Osteoblast (primary cell): ENCODE measurements around the gene LHFPL3. TPM values are rescaled to one million over a fixed set of nuclear protein-coding genes. Genes with fewer than 3 reads are reported as not detected.

Experiments
- DNase-seq: peaks from one replicate; pipeline ENCODE4 v3.0.0; 2011; ENCODE audit warnings: low spot score, mixed read lengths; ENCODE audit not compliant: insufficient read length; ENCODE audit errors: missing footprints
- H2AFZ ChIP-seq: 2 replicates; pipeline ENCODE4 v1.6.0; 2011; ENCODE audit warnings: mild to moderate bottlenecking, low read length
- H3K27ac ChIP-seq: 2 replicates; pipeline ENCODE4 v1.5.1; 2011; ENCODE audit warnings: mild to moderate bottlenecking, low read depth, low read length, moderate library complexity
- H3K27me3 ChIP-seq: 2 replicates; pipeline ENCODE4 v1.6.0; 2012; ENCODE audit warnings: mild to moderate bottlenecking, control low read depth, inconsistent platforms, low read length, moderate library complexity; ENCODE audit not compliant: insufficient read depth
- H3K36me3 ChIP-seq: 2 replicates; pipeline ENCODE4 v1.5.1; 2011; ENCODE audit warnings: mild to moderate bottlenecking, low read length, control low read depth, moderate library complexity; ENCODE audit not compliant: insufficient read depth
- H3K4me1 ChIP-seq: 2 replicates; pipeline ENCODE4 v1.5.1; 2011; ENCODE audit warnings: mild to moderate bottlenecking, low read length, control low read depth, moderate library complexity; ENCODE audit not compliant: insufficient read depth
- H3K4me2 ChIP-seq: 2 replicates; pipeline ENCODE4 v1.6.0; 2011; ENCODE audit warnings: mild to moderate bottlenecking, low read length; ENCODE audit not compliant: insufficient read depth
- H3K4me3 ChIP-seq: fragments of 200-600 bp; sonication (generic); 3 replicates; pipeline ENCODE4 v1.5.1; 2012; ENCODE audit warnings: mild to moderate bottlenecking, low read length, inconsistent platforms; ENCODE audit not compliant: insufficient read depth
- H3K79me2 ChIP-seq: 2 replicates; pipeline ENCODE4 v1.6.0; 2012; ENCODE audit warnings: mild to moderate bottlenecking, low read length, control low read depth, inconsistent platforms; ENCODE audit not compliant: insufficient read depth
- H3K9me3 ChIP-seq: 2 replicates; pipeline ENCODE4 v1.5.1; 2011; ENCODE audit warnings: low read depth, low read length, control low read depth
- H4K20me1 ChIP-seq: 2 replicates; pipeline ENCODE4 v1.6.0; 2012; ENCODE audit warnings: mild to moderate bottlenecking, low read length, control low read depth; ENCODE audit not compliant: insufficient read depth
- total RNA-seq: library from RNA; depleted of rRNA; stranded (reverse); fragments of >200 nt; gene quantifications from 2 replicates; pipeline ENCODE4 v1.2.3, GENCODE V29; 2012
- TF ChIP-seq, protein P1 (sequence below): IDR thresholded peaks from 2 replicates; pipeline ENCODE4 v1.5.1; 2011; ENCODE audit warnings: mild to moderate bottlenecking, low read depth, low read length, moderate library complexity; ENCODE audit errors: extremely low read depth

The LHFPL3 gene
- total RNA-seq, 1 donor: not detected

DNA sequence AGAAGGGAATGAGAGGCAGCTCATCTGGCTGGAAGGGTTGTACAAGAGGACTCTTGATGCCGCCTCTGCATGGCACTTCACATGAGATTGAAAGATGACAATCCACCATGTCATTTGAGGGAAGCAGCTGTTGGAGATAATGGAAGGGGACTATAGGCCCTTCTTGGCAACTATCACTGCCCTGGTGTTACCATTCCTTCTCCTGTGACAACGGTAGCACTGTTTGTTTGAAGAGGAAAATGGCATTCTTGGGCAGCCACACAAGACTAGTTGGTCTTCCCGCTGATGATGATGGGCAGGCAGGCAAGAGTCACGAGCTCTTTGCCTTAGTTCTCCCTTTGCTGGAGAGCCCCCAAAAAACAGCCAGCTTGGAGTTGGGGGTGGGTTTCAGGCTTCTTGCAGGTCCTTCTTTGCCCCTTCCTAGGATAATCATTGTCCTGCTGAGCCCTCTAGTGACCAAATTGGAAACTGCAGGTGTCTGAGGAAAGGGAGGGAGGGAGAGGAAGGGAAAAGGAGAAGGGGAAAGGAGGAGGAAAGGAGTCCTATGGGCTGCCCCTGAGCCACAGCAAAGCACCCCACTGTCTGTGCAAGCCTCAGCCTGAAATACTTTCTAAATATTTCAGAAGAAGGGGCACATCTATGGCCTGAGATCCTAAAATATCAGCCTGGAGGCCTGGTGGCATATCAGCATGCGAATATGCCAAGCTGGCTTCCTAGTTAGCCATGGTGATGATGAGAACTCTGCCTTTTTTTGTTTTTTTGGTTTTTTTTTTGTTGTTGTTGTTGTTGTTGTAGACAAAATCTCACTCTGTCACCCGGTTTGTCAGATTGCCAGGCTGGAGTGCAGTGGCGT lies 520.0 kb downstream of the LHFPL3 start:
- no peaks in the 10 kb centered on the region for H3K79me2 ChIP-seq
- no peak overlapping the region for H3K4me2 ChIP-seq
- H4K20me1 ChIP-seq: no peaks in the 10 kb centered on the region
- H3K4me3 ChIP-seq: no peak overlapping the region
- TF ChIP-seq, protein P1, sequence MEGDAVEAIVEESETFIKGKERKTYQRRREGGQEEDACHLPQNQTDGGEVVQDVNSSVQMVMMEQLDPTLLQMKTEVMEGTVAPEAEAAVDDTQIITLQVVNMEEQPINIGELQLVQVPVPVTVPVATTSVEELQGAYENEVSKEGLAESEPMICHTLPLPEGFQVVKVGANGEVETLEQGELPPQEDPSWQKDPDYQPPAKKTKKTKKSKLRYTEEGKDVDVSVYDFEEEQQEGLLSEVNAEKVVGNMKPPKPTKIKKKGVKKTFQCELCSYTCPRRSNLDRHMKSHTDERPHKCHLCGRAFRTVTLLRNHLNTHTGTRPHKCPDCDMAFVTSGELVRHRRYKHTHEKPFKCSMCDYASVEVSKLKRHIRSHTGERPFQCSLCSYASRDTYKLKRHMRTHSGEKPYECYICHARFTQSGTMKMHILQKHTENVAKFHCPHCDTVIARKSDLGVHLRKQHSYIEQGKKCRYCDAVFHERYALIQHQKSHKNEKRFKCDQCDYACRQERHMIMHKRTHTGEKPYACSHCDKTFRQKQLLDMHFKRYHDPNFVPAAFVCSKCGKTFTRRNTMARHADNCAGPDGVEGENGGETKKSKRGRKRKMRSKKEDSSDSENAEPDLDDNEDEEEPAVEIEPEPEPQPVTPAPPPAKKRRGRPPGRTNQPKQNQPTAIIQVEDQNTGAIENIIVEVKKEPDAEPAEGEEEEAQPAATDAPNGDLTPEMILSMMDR: peak; percentile 86
- H2AFZ ChIP-seq: no peak overlapping the region
- H3K4me1 ChIP-seq: no peaks in the 10 kb centered on the region
- H3K36me3 ChIP-seq: no peaks in the 10 kb centered on the region
- no peak overlapping the region for H3K27ac ChIP-seq
- peak; percentile 65 for DNase-seq
- H3K9me3 ChIP-seq: no peaks in the 10 kb centered on the region
- peaks cover 9% of the 10 kb centered on the region for H3K27me3 ChIP-seq

DNA sequence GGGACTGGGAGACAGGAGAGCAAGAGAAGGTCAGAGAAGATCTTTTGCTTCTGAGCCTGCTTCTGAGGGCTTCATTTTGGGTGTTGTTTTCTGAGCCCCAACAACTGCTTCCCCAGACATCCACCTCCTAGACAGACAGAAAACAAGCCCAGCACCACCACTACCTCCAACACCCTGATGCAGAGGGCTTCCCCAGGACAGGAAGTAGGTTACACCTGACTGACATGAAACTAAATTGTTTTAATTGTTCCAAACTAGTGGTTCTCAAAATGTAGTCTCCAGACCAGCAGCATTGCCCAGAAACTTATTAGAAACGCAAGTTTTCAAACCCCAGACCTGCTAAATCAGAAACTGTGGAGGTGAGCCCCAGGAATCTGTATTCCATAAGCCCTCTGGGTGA lies 522.0 kb downstream of the LHFPL3 start:
- Histone ChIP-seq H3K4me2 (no peak overlapping the region), H2AFZ (no peak overlapping the region), H3K79me2 (no peaks in the 10 kb centered on the region), H3K27ac (no peak overlapping the region), H3K36me3 (no peaks in the 10 kb centered on the region), H3K27me3 (peaks cover 9% of the 10 kb centered on the region), H4K20me1 (no peaks in the 10 kb centered on the region), H3K4me3 (no peak overlapping the region), H3K4me1 (no peaks in the 10 kb centered on the region), H3K9me3 (no peaks in the 10 kb centered on the region)
- DNase-seq: no peak
- TF ChIP-seq, protein P1: no peak

DNA sequence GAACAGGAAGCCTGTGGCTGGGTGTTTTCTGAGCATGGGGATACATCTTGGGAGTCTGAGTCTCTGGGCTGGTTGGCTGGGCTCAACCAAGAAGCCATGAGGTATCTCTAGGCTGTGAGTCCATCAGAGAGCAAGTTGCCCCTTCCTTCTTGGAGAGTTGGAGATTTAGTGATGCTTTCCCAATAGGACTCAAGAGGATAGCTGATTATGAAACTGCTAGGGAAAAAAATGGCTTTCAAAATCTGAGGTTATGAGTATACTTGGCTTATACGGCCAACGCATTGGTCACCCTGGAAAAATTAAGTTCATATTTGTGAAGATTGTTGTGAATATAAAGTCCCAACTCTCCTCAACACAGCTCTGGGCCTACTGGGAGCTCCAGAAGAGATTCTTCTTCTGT lies 522.9 kb downstream of the LHFPL3 start:
- Histone ChIP-seq H3K36me3 (no peaks in the 10 kb centered on the region), H2AFZ (no peak overlapping the region), H3K9me3 (no peaks in the 10 kb centered on the region), H3K27ac (no peak overlapping the region), H3K27me3 (peaks cover 9% of the 10 kb centered on the region), H3K4me1 (no peaks in the 10 kb centered on the region), H4K20me1 (no peaks in the 10 kb centered on the region), H3K4me3 (no peak overlapping the region), H3K4me2 (no peak overlapping the region), H3K79me2 (no peaks in the 10 kb centered on the region)
- DNase-seq: no peak
- TF ChIP-seq, protein P1: no peak

DNA sequence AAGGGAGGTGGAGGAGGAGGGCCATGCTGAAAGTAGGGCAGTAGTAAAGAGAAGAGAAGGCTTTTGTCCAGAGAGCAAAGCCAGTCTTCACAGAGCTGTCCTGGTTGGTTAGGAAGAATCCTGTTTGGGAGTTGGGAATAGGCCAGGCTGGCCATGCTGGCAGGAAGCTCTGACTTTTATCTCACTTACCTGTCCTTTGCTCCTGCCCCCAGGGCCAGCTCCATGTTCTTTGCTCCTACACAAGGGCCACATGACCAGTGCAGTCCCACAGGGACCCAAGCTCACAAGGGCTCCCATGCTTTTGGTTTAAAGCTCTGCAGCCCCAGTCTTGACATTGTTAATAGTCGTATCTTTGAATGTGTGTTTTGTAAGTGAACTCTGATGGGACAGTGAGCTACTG lies 524.0 kb downstream of the LHFPL3 start:
- Histone ChIP-seq H3K4me3 (no peak overlapping the region), H4K20me1 (no peaks in the 10 kb centered on the region), H3K27ac (no peak overlapping the region), H2AFZ (no peak overlapping the region), H3K4me1 (no peaks in the 10 kb centered on the region), H3K36me3 (no peaks in the 10 kb centered on the region), H3K4me2 (no peak overlapping the region), H3K79me2 (no peaks in the 10 kb centered on the region), H3K27me3 (peaks cover 9% of the 10 kb centered on the region), H3K9me3 (no peaks in the 10 kb centered on the region)
- TF ChIP-seq, protein P1: no peak
- no peak for DNase-seq
